ENCODE measurements around the gene TCF7. TPM values are rescaled to one million over a fixed set of nuclear protein-coding genes. Genes with fewer than 3 reads are reported as not detected.

Gene TCF7
- total and polyA plus RNA-seq, 2 of the 13 experiments (the other 11 are each of a cell fraction or from before 2014, with no cell fraction given) = 6.3 to 6.8 TPM

DNA sequence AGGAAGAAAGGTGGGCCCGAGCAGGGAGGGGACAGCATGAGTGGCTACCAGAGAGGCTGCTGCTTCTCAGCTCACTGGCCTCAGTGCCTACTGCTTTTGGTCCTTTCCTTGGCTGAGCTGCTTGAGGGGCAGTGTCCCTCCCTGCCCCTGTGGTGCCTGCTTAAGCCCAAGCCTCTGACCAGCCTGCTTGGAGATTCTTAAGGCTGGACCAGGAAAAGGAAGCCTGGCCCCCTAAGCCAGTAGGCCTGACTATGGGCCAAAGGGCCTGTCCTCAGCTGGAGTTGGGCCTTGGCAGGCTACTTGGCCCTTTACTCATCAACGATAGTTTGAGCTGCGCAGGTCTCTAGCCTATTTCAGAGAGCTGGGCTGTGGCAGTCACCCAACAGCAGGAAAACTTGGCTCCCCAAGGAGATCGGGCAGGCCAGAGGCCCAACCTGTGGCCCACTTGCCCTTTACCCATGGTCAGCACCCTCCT is 24.9 kb downstream of the TCF7 start:
- POLR2A ChIA-PET = interaction anchor here (1.0 to 2.2 kb wide), 3 partner anchors 11 to 100 kb away, joined by 3 to 14 read pairs (median 9); no protein-coding TSS in a partner anchor

More for the DNA sequence above, 24.9 kb downstream of the TCF7 start:
- intact Hi-C loops (cut with micrococcal nuclease; ENCODE audit: unreplicated experiment) (no loop called here), in situ Hi-C loops (cut with HindIII; ENCODE audit: extremely low pct_ligation_motif_present, low pct_unique_long_range_greater_than_20kb) (loop anchor here (5.0 kb wide), 1 partner anchor 97 kb away; no protein-coding TSS in a partner anchor)
- Histone ChIP-seq H4K20me1 (ENCODE audit: insufficient read depth, low read length) (peaks cover 18% of the 10 kb centered on the region), H3K9ac (ENCODE audit: insufficient read depth, low read depth, low read length) (no peak overlapping the region), H3K4me1 (ENCODE audit: insufficient read depth, low read length) (peaks cover 24% of the 10 kb centered on the region), H3K4me3 (replicated peaks in 1 of 3; ENCODE audit: insufficient read depth in 1 of 3, low read depth in 2 of 3, low read length in 3 of 3) (no peak overlapping the region), H3K4me2 (ENCODE audit: low read depth, low read length) (no peak overlapping the region), H3K9me3 (ENCODE audit: low read length) (no peaks in the 10 kb centered on the region), H3K27me3 (ENCODE audit: control insufficient read depth in 1 of 2, insufficient read depth in 2 of 2, low read length in 2 of 2) (no peaks in the 10 kb centered on the region), H3K79me2 (ENCODE audit: insufficient read depth, low read length) (no peaks in the 10 kb centered on the region), H2AFZ (ENCODE audit: low read length) (no peak overlapping the region), H3K36me3 (replicated peaks in 1 of 2; ENCODE audit: control insufficient read depth in 1 of 2, insufficient read depth in 2 of 2, low read length in 2 of 2) (peaks cover 21 to 74% of the 10 kb centered on the region in 2 experiments; a peak in 4 of 5 replicates), H3K27ac (ENCODE audit: extremely low read length, insufficient read depth, low read length) (no peak overlapping the region)
- no TSS peak for BruUV-seq (replicated peaks)
- ATAC-seq (no peak), DNase-seq (ENCODE audit: low spot score) (no peak), FAIRE-seq (no peak)
- TF ChIP-seq REPIN1 (CRISPR knock-in tag; IDR thresholded peaks at IDR 0.05; ENCODE audit: borderline replicate concordance, low read depth) (no peak), ZFP62 (CRISPR knock-in tag; IDR thresholded peaks at IDR 0.05) (no peak), ATF7 (IDR thresholded peaks at IDR 0.05) (no peak), ATF7 (CRISPR knock-in tag; IDR thresholded peaks at IDR 0.05) (no peak), ZNF563 (CRISPR knock-in tag; IDR thresholded peaks at IDR 0.05) (no peak), YEATS4 (CRISPR knock-in tag; IDR thresholded peaks at IDR 0.05; ENCODE audit: borderline replicate concordance) (no peak), SRF (IDR thresholded peaks at IDR 0.05; ENCODE audit: low read depth, low read length) (no peak), ZNF33A (CRISPR knock-in tag; IDR thresholded peaks at IDR 0.05; ENCODE audit: borderline replicate concordance) (no peak), PRMT3 (CRISPR knock-in tag; IDR thresholded peaks at IDR 0.05; ENCODE audit: borderline replicate concordance, low read depth) (no peak), JDP2 (CRISPR knock-in tag; IDR thresholded peaks at IDR 0.05; ENCODE audit: borderline replicate concordance) (no peak), DMAP1 (CRISPR knock-in tag; IDR thresholded peaks at IDR 0.05) (no peak), ZBTB7A (CRISPR knock-in tag; IDR thresholded peaks at IDR 0.05) (no peak), ZHX1 (CRISPR knock-in tag; IDR thresholded peaks at IDR 0.05; ENCODE audit: low read depth) (no peak), ZNF670 (CRISPR knock-in tag; IDR thresholded peaks at IDR 0.05; ENCODE audit: borderline replicate concordance) (no peak), ZNF234 (CRISPR knock-in tag; conservative IDR thresholded peaks at IDR 0.05) (no peak), RBM39 (IDR thresholded peaks at IDR 0.05; ENCODE audit: low read depth, low read length, poor library complexity, severe bottlenecking) (no peak), ZNF879 (CRISPR knock-in tag; IDR thresholded peaks at IDR 0.05) (no peak)
- WGBS (ENCODE audit: low lambda C conversion rate) = 100% methylated on average over 2 of the region's 4 CpGs
- CTCF ChIA-PET (ENCODE audit: low intra/inter-chr PET ratio, low total read pairs) = interaction anchor here (2.1 to 5.0 kb wide), 2 partner anchors 36 to 100 kb away, joined by 14 to 71 read pairs; no protein-coding TSS in a partner anchor

Measured in HepG2 (cell line).